AG09319 (cell line): ENCODE results near the gene STAT5B.
A peak's percentile ranks its signal among the peaks of the same experiment; 100 is the strongest.

Experiments used
- DNase-seq: peaks from one replicate; pipeline ENCODE4 v3.0.0-alpha.2; 2010; ENCODE audit warnings: low read depth; ENCODE audit errors: extremely low read depth
- CTCF ChIP-seq: IDR thresholded peaks from 2 replicates; pipeline ENCODE4 v1.5.1; 2011; ENCODE audit warnings: low read depth, mild to moderate bottlenecking, inconsistent platforms, low read length, moderate library complexity

Gene STAT5B

DNA sequence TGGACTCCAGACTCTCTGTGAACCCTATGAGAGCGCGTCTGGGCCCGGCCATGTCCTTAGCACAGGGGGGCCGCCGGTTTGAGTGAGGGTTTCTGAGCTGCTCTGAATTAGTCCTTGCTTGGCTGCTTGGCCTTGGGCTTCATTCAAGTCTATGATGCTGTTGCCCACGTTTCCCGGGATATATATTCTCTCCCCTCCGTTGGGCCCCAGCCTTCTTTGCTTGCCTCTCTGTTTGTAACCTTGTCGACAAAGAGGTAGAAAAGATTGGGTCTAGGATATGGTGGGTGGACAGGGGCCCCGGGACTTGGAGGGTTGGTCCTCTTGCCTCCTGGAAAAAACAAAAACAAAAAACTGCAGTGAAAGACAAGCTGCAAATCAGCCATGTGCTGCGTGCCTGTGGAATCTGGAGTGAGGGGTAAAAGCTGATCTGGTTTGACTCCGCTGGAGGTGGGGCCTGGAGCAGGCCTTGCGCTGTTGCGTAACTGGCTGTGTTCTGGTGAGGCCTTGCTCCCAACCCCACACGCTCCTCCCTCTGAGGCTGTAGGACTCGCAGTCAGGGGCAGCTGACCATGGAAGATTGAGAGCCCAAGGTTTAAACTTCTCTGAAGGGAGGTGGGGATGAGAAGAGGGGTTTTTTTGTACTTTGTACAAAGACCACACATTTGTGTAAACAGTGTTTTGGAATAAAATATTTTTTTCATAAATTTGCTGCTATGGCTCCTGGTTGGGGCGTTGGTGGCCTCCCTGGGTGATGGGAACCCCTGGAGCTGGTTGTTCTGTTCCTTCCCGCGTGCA is 35.2 kb upstream of the STAT5B start:
- TF ChIP-seq CTCF, result no peak

GRCh38 chr17:42310787-42311215 is 34.6 kb upstream of the STAT5B start:
- no peak for TF ChIP-seq CTCF
- DNase-seq, result no peak

More for the DNA sequence above, 35.2 kb upstream of the STAT5B start:
- DNase-seq, result peak; percentile 84

- DNase-seq, result no peak
- TF ChIP-seq CTCF, result peak; percentile 3; the same call in 1 of the 2 replicates
These were observed 34.0 kb upstream of the STAT5B start for GRCh38 chr17:42309986-42310786.

DNA sequence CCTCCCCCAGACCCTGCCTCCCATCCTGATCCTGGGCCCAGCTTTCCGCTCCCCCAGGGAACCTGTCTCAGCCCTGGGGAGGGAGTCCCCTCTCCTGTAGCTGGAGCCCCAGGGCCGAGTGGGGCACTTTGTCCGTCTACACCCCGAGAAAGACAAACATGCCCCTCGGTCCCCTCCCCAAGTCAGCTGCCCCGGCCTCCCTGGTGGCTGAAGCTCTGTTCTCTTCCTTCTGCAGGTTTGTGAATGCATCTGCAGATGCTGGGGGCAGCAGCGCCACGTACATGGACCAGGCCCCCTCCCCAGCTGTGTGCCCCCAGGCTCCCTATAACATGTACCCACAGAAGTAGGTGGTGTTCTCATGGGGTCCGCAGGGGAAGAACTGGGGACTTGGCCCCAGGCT is 33.0 kb upstream of the STAT5B start:
- TF ChIP-seq CTCF, result no peak
- DNase-seq, result no peak

- no peak for DNase-seq
- no peak for TF ChIP-seq CTCF
These were observed 32.3 kb upstream of the STAT5B start for GRCh38 chr17:42308446-42308845.

DNA sequence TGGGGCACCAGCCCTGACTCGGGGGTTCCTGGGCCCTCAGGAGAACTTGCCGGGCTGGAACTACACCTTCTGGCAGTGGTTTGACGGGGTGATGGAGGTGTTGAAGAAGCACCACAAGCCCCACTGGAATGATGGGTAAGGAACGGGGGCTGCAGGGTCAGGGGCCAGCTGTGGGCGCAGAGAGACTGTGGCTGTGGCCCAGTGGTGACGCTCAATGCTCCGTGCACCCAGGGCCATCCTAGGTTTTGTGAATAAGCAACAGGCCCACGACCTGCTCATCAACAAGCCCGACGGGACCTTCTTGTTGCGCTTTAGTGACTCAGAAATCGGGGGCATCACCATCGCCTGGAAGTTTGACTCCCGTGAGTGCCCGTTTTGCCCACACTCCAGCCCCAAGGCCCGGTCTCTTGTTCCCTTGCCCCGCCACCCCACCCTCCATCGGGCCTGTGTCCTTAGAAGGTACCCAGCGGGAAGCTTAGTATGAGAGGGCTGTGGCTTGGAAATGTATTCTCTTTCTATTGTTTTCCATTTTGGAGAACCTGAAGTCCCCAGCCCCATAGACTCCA is 31.3 kb upstream of the STAT5B start:
- TF ChIP-seq CTCF, result no peak
- no peak for DNase-seq

DNA sequence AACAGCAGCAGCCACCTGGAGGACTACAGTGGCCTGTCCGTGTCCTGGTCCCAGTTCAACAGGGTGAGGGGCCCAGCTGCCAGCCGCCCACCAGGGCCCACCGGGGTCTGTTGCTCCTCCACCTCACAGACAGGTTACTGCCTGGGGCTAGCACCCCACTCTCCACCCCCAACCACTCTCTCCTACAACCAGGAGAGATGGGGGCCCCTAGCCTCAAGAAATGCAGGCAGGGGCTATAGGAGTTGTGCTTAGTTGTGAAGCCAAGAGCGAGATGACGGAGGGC is 30.1 kb upstream of the STAT5B start:
- no peak; the same call in 1 of the 2 replicates for TF ChIP-seq CTCF
- no peak for DNase-seq
